ENCODE data around the gene HIBADH.
"Not testable (repeated sequence)": the region's sequence is repeated elsewhere in the genome, so short reads cannot be mapped to it uniquely, and the experiment has no call there.

The HIBADH gene

DNA sequence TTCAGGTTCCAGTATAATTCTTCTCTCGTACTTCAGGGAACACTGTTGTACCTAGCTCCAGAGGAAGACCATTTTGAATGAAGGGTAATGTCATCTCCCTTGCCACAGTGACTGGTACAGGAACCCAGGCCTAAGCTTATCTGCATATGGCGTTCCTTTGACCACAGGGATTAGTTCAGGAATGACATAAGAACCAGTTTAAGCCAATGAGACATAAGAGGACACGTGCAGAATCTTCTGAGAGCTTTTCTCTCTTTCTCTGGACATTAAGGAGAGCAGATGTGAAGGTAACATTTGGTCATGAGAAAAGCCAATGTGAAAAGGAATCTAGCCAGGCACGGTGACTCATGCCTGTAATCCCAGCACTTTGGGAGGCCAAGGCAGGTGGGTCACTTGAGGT is 21.8 kb upstream of the HIBADH start:
- Histone ChIP-seq H3K27ac (ENCODE audit: insufficient read depth in 1 of 2, low read depth in 1 of 2, low read length in 2 of 2, poor library complexity in 1 of 2, severe bottlenecking in 2 of 2) (no peak overlapping the region), H3K27me3 (replicated peaks in 2 of 5; ENCODE audit: control insufficient read depth in 4 of 5, insufficient read depth in 5 of 5, low read length in 4 of 5) (no peaks in the 10 kb centered on the region), H3K36me3 (ENCODE audit: control insufficient read depth in 4 of 4, insufficient read depth in 4 of 4, low read length in 3 of 4) (no peaks in the 10 kb centered on the region), H3K4me1 (ENCODE audit: control extremely low read depth in 1 of 4, control insufficient read depth in 4 of 4, insufficient read depth in 4 of 4, low read length in 3 of 4) (no peaks in the 10 kb centered on the region), H3K4me3 (ENCODE audit: control insufficient read depth in 1 of 7, extremely low read depth in 1 of 7, insufficient read depth in 4 of 7, low read depth in 2 of 7, low read length in 6 of 7) (no peak overlapping the region), H3K9me3 (ENCODE audit: control extremely low read depth in 1 of 5, control insufficient read depth in 4 of 5, insufficient read depth in 2 of 5, low read depth in 1 of 5, low read length in 4 of 5) (peaks cover 0 to 5% (median 0%) of the 10 kb centered on the region in 5 experiments)
- ChIA-PET POLR2A (no interaction called here), CTCF (no interaction called here)
- WGBS (ENCODE audit: insufficient coverage), result 95% methylated on average over 3 of the region's 4 CpGs
- no peak for DNase-seq

DNA sequence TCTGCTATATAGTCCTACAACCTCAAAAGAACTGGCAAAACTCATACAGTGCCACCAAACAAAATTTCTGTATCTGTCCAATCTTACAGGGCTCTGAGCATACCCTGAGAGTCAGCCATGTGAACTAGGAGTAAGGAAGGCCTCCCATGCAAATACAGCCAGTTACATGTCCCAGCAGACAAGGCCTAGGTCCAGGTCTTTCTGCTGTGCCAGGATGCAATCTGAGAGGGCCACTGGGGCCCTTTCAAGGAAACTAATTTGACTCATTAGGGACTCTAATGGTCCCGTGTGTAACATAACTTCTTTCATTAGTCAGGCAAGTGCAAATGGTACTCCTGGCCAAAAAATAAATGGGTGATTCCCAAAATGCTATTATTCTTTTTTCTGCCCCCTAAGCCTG is 17.9 kb upstream of the HIBADH start:
- no CpG with 5 or more reads among the region's 1 CpG for WGBS (ENCODE audit: insufficient coverage)
- no peak overlapping the region for H3K4me3 ChIP-seq (ENCODE audit: control insufficient read depth in 1 of 7, extremely low read depth in 1 of 7, insufficient read depth in 4 of 7, low read depth in 2 of 7, low read length in 6 of 7)
- H3K36me3 ChIP-seq (ENCODE audit: control insufficient read depth in 4 of 4, insufficient read depth in 4 of 4, low read length in 3 of 4), result no peaks in the 10 kb centered on the region
- H3K27me3 ChIP-seq (replicated peaks in 2 of 5; ENCODE audit: control insufficient read depth in 4 of 5, insufficient read depth in 5 of 5, low read length in 4 of 5), result no peaks in the 10 kb centered on the region
- ChIA-PET CTCF (no interaction called here), POLR2A (no interaction called here)
- H3K9me3 ChIP-seq (ENCODE audit: control extremely low read depth in 1 of 5, control insufficient read depth in 4 of 5, insufficient read depth in 2 of 5, low read depth in 1 of 5, low read length in 4 of 5), result no peaks in the 10 kb centered on the region
- no peak for DNase-seq
- no peaks in the 10 kb centered on the region for H3K4me1 ChIP-seq (ENCODE audit: control extremely low read depth in 1 of 4, control insufficient read depth in 4 of 4, insufficient read depth in 4 of 4, low read length in 3 of 4)
- no peak overlapping the region for H3K27ac ChIP-seq (ENCODE audit: insufficient read depth in 1 of 2, low read depth in 1 of 2, low read length in 2 of 2, poor library complexity in 1 of 2, severe bottlenecking in 2 of 2)

DNA sequence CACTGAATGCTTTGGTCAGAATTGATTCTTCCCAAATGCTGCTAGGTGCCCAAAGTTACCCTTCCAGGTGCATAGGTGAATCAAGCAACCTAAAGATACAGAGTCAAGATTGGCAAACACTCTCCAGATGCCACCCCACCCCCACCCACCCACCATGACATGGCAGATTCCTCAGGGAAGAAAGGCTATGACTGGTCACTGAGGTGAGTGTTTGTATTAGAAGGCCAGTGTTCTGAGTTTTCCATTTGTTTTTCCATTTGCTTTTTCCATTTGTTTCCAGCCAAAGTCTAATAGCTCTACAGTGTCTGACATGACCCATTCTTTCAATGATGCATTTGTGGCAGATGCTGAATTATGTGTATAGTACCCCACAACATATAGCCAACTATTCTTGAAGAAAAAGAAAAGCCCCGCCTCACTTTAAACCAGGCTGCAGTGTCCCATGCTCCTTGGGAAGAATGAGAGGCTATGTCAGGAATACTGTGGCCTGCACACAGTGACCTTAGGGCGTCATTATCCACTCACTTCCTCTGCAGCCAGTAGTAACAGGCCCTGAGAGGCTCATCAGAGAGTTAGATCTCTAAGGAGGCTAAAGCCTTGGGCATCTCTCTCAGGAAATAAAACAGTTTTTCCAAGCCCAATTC is 16.1 kb upstream of the HIBADH start:
- H3K4me3 ChIP-seq (ENCODE audit: control insufficient read depth in 1 of 7, extremely low read depth in 1 of 7, insufficient read depth in 4 of 7, low read depth in 2 of 7, low read length in 6 of 7), result no peak overlapping the region
- no peaks in the 10 kb centered on the region for H3K27me3 ChIP-seq (replicated peaks in 2 of 5; ENCODE audit: control insufficient read depth in 4 of 5, insufficient read depth in 5 of 5, low read length in 4 of 5)
- no peaks in the 10 kb centered on the region for H3K4me1 ChIP-seq (ENCODE audit: control extremely low read depth in 1 of 4, control insufficient read depth in 4 of 4, insufficient read depth in 4 of 4, low read length in 3 of 4)
- POLR2A ChIA-PET, result interaction anchor here (0.6 kb wide), 1 partner anchor 421 kb away, joined by 7 read pairs; no protein-coding TSS in a partner anchor
- H3K36me3 ChIP-seq (ENCODE audit: control insufficient read depth in 4 of 4, insufficient read depth in 4 of 4, low read length in 3 of 4), result no peaks in the 10 kb centered on the region
- no peak overlapping the region for H3K27ac ChIP-seq (ENCODE audit: insufficient read depth in 1 of 2, low read depth in 1 of 2, low read length in 2 of 2, poor library complexity in 1 of 2, severe bottlenecking in 2 of 2)
- 100% methylated on average over 2 of the region's 2 CpGs for WGBS (ENCODE audit: insufficient coverage)
- CTCF ChIA-PET, result no interaction called here
- DNase-seq, result no peak
- H3K9me3 ChIP-seq (ENCODE audit: control extremely low read depth in 1 of 5, control insufficient read depth in 4 of 5, insufficient read depth in 2 of 5, low read depth in 1 of 5, low read length in 4 of 5), result no peaks in the 10 kb centered on the region

DNA sequence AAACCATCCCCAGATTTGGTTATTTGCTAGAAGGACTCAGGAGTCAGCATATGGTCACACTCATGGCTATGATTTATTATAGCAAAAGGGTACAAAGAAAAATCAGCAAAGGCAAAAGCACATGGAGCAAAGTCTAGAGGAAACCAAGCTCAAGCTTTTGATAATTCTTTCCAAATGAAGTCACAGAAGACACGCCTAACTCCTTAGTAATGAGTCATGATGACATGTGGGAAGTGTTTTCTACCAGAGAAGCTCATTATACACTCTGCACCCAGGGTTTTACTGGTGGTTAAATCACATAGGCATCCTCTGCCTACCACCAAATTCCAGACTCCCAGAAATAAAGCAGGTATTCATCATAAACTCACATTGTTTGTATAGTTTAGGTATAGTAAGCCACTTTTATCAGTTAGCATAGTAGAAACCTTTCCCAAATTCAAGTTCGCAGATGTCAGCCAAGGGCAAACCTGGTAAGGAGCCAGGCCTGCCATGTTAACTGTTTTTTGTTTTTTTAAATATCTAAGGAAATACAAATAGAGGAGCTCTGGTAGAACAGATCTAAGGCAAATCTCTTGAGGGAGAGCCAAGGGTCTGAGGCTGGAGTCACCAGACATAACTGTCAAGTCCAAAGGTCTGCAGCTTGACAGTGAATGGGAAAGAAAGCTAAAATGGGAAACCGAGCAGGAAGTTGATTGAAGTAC is 15.4 kb upstream of the HIBADH start:
- Histone ChIP-seq H3K4me3 (ENCODE audit: control insufficient read depth in 1 of 7, extremely low read depth in 1 of 7, insufficient read depth in 4 of 7, low read depth in 2 of 7, low read length in 6 of 7) (no peak overlapping the region), H3K36me3 (ENCODE audit: control insufficient read depth in 4 of 4, insufficient read depth in 4 of 4, low read length in 3 of 4) (no peaks in the 10 kb centered on the region), H3K27me3 (replicated peaks in 2 of 5; ENCODE audit: control insufficient read depth in 4 of 5, insufficient read depth in 5 of 5, low read length in 4 of 5) (no peaks in the 10 kb centered on the region), H3K27ac (ENCODE audit: insufficient read depth in 1 of 2, low read depth in 1 of 2, low read length in 2 of 2, poor library complexity in 1 of 2, severe bottlenecking in 2 of 2) (no peak overlapping the region), H3K9me3 (ENCODE audit: control extremely low read depth in 1 of 5, control insufficient read depth in 4 of 5, insufficient read depth in 2 of 5, low read depth in 1 of 5, low read length in 4 of 5) (no peaks in the 10 kb centered on the region), H3K4me1 (ENCODE audit: control extremely low read depth in 1 of 4, control insufficient read depth in 4 of 4, insufficient read depth in 4 of 4, low read length in 3 of 4) (no peaks in the 10 kb centered on the region)
- CTCF ChIA-PET, result no interaction called here
- 100% methylated on average over 1 of the region's 3 CpGs for WGBS (ENCODE audit: insufficient coverage)
- no peak for DNase-seq
- POLR2A ChIA-PET, result interaction anchor here (0.6 kb wide), 1 partner anchor 421 kb away, joined by 7 read pairs; no protein-coding TSS in a partner anchor

DNA sequence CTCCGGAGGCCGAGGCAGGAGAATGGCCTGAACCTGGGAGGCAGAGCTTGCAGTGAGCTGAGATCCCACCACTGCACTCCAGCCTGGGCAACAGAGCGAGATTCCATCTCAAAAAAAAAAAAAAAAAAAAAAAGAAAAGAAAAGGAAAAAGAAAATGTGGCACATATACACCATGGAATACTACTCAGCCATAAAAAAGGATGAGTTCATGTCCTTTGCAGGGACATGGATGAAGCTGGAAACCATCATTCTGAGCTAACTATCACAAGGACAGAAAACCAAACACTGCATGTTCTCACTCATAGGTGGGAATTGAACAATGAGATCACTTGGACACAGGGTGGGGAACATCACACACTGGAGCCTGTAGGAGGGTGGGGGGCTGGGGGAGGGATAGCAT is 11.4 kb upstream of the HIBADH start:
- no CpG with 5 or more reads among the region's 3 CpGs for WGBS (ENCODE audit: insufficient coverage)
- H3K27me3 ChIP-seq (replicated peaks in 2 of 5; ENCODE audit: control insufficient read depth in 4 of 5, insufficient read depth in 5 of 5, low read length in 4 of 5); H3K9me3 ChIP-seq (ENCODE audit: control extremely low read depth in 1 of 5, control insufficient read depth in 4 of 5, insufficient read depth in 2 of 5, low read depth in 1 of 5, low read length in 4 of 5); H3K36me3 ChIP-seq (ENCODE audit: control insufficient read depth in 4 of 4, insufficient read depth in 4 of 4, low read length in 3 of 4); CTCF ChIA-PET; H3K4me3 ChIP-seq (ENCODE audit: control insufficient read depth in 1 of 7, extremely low read depth in 1 of 7, insufficient read depth in 4 of 7, low read depth in 2 of 7, low read length in 6 of 7); POLR2A ChIA-PET; DNase-seq; H3K27ac ChIP-seq (ENCODE audit: insufficient read depth in 1 of 2, low read depth in 1 of 2, low read length in 2 of 2, poor library complexity in 1 of 2, severe bottlenecking in 2 of 2); H3K4me1 ChIP-seq (ENCODE audit: control extremely low read depth in 1 of 4, control insufficient read depth in 4 of 4, insufficient read depth in 4 of 4, low read length in 3 of 4): not testable (repeated sequence)

DNA sequence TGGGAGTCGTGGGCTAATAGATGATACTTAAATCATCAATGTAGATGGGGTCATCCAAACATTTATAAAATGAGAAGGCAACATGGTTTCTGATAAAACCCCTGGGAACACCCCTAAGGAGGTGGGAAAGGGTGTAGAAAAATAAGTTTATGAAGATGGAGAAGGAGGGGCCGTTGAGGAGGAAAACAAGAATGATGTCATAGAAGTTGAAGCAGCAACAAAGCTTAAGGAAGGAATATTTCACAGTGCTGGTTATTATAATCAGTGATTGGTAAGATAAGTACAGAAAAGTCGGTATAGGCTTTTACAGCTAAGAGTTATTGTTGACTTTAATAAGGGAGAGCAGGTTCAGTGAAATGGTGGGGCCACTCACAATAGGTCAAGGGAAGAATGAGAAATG is 9.0 kb upstream of the HIBADH start:
- Histone ChIP-seq H3K27ac (ENCODE audit: insufficient read depth in 1 of 2, low read depth in 1 of 2, low read length in 2 of 2, poor library complexity in 1 of 2, severe bottlenecking in 2 of 2) (no peak overlapping the region), H3K4me3 (ENCODE audit: control insufficient read depth in 1 of 7, extremely low read depth in 1 of 7, insufficient read depth in 4 of 7, low read depth in 2 of 7, low read length in 6 of 7) (no peak overlapping the region), H3K9me3 (ENCODE audit: control extremely low read depth in 1 of 5, control insufficient read depth in 4 of 5, insufficient read depth in 2 of 5, low read depth in 1 of 5, low read length in 4 of 5) (no peaks in the 10 kb centered on the region), H3K36me3 (ENCODE audit: control insufficient read depth in 4 of 4, insufficient read depth in 4 of 4, low read length in 3 of 4) (no peaks in the 10 kb centered on the region), H3K4me1 (ENCODE audit: control extremely low read depth in 1 of 4, control insufficient read depth in 4 of 4, insufficient read depth in 4 of 4, low read length in 3 of 4) (no peaks in the 10 kb centered on the region), H3K27me3 (replicated peaks in 2 of 5; ENCODE audit: control insufficient read depth in 4 of 5, insufficient read depth in 5 of 5, low read length in 4 of 5) (no peaks in the 10 kb centered on the region)
- WGBS (ENCODE audit: insufficient coverage), result 97% methylated on average over 2 of the region's 3 CpGs
- DNase-seq, result no peak
- POLR2A ChIA-PET, result no interaction called here
- CTCF ChIA-PET, result no interaction called here

DNA sequence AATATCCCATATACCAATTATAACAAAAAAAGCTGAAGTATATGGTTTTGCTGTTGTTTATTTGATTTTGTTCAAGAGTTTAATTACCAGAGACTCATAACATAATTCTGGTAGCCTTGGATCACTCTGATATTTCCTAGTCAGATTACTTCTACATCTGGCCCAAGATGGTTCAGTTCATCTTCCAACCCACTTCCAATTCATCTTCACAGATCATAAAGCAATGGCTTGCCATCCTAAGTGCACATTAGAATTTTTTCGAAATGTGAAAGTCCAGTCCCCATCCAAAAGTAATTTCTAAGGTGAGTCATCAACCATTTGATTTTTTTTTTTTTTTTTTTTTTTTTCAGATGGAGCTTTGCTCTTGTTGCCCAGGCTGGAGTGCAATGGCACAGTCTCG is 8.0 kb upstream of the HIBADH start:
- no CpG with 5 or more reads among the region's 2 CpGs for WGBS (ENCODE audit: insufficient coverage)
- Histone ChIP-seq H3K4me3 (ENCODE audit: control insufficient read depth in 1 of 7, extremely low read depth in 1 of 7, insufficient read depth in 4 of 7, low read depth in 2 of 7, low read length in 6 of 7) (no peak overlapping the region), H3K27me3 (replicated peaks in 2 of 5; ENCODE audit: control insufficient read depth in 4 of 5, insufficient read depth in 5 of 5, low read length in 4 of 5) (no peaks in the 10 kb centered on the region), H3K27ac (ENCODE audit: insufficient read depth in 1 of 2, low read depth in 1 of 2, low read length in 2 of 2, poor library complexity in 1 of 2, severe bottlenecking in 2 of 2) (no peak overlapping the region), H3K36me3 (ENCODE audit: control insufficient read depth in 4 of 4, insufficient read depth in 4 of 4, low read length in 3 of 4) (no peaks in the 10 kb centered on the region), H3K9me3 (ENCODE audit: control extremely low read depth in 1 of 5, control insufficient read depth in 4 of 5, insufficient read depth in 2 of 5, low read depth in 1 of 5, low read length in 4 of 5) (no peaks in the 10 kb centered on the region), H3K4me1 (ENCODE audit: control extremely low read depth in 1 of 4, control insufficient read depth in 4 of 4, insufficient read depth in 4 of 4, low read length in 3 of 4) (no peaks in the 10 kb centered on the region)
- ChIA-PET CTCF (interaction anchor here (1.0 to 1.2 kb wide), 2 partner anchors 9 to 52 kb away, joined by 3 to 4 read pairs; no protein-coding TSS in a partner anchor), POLR2A (no interaction called here)
- DNase-seq, result no peak
